ENCODE results near the gene PGM1.

PGM1 gene

DNA sequence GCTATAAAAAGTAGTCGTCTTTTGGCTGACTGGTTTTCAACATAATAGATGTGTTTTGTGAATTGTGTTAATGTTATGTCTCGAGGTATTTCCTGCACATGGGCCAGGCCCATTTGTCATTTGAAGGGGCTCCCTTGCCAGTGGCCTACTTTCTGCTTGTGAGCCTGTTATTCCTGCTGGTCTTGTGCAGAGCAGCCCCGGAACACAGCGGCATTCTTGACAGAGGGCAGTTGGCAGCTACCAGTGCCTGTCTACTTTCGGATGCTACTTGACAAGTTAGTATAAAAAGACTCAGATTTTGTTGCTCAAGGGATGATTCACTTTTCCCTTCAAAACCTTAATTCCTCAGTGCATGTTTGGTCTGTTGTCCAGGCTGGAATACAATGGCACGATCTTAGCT, 28.5 kb downstream of the PGM1 start:
- Histone ChIP-seq H3K36me3 (ENCODE audit: control insufficient read depth, insufficient read depth, low read length) (no peaks in the 10 kb centered on the region), H3K4me1 (ENCODE audit: control insufficient read depth, insufficient read depth, low read length) (peaks cover 9% of the 10 kb centered on the region)

DNA sequence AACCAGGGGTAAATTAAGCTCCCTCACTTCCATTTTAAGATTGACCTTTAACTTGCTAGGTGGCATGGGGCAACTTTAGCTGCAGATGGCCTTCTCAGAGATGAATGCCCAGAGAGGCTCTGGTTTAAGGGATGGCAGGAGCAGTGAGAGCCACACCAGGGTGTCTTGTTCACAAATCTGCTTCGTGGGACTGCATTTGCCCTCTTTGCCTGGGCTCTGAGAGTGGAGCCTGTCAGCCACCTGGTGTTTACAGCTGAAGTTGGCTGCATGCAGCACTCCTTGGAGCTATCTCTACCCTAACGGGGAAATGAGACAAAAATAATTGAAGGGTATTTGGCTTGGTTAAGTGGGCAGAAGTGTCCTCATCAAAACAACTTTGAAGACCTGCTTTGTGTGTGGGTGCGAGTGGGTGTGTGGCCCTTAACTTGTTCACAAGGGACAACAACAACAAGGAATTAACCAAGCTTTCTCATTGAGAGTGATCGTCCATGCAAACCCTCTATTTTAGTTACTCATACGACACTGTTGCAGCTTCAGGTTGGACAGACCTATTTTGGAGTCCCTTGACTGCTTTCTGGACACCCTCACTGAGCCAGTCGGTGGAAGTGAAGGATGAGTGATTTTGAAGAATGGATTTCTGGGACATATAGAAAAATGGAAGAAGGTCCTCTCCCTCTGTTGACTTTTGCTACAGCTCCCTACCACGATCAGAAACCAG, 29.8 kb downstream of the PGM1 start:
- Histone ChIP-seq H3K27me3 (ENCODE audit: control insufficient read depth, insufficient read depth, low read length) (no peaks in the 10 kb centered on the region), H3K9me3 (ENCODE audit: control insufficient read depth, insufficient read depth, low read length) (no peaks in the 10 kb centered on the region), H3K4me3 (ENCODE audit: low read depth, low read length) (no peak overlapping the region), H3K9ac (ENCODE audit: low read depth, low read length) (no peak overlapping the region), H3K4me1 (ENCODE audit: control insufficient read depth, insufficient read depth, low read length) (peaks cover 9% of the 10 kb centered on the region), H3K36me3 (ENCODE audit: control insufficient read depth, insufficient read depth, low read length) (no peaks in the 10 kb centered on the region)

More for the DNA sequence above, 28.5 kb downstream of the PGM1 start:
- H3K4me3 ChIP-seq (ENCODE audit: low read depth, low read length), result no peak overlapping the region
- no peak overlapping the region for H3K9ac ChIP-seq (ENCODE audit: low read depth, low read length)
- no peaks in the 10 kb centered on the region for H3K9me3 ChIP-seq (ENCODE audit: control insufficient read depth, insufficient read depth, low read length)
- no peaks in the 10 kb centered on the region for H3K27me3 ChIP-seq (ENCODE audit: control insufficient read depth, insufficient read depth, low read length)

DNA sequence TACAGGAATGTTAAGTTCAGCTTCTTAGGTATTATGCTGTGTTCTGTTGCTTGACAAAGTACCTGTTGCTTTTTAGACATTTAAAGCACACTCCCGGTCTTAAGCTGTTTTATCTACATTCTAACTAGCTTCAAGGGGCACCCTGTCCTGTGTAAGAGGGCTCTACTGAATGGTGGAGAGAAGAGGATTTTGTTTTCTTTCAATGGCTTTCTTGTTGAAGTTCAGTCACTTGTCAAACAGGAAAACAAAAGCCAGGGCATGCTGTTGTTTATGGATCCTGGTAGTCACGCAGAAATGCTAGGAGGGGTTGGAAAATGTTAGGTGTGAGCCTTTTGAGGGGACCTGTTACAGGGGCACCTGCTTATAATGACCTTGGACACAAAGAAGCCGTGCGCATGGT, 30.7 kb downstream of the PGM1 start:
- Histone ChIP-seq H3K36me3 (ENCODE audit: control insufficient read depth, insufficient read depth, low read length) (no peaks in the 10 kb centered on the region), H3K9me3 (ENCODE audit: control insufficient read depth, insufficient read depth, low read length) (no peaks in the 10 kb centered on the region), H3K27me3 (ENCODE audit: control insufficient read depth, insufficient read depth, low read length) (no peaks in the 10 kb centered on the region), H3K4me1 (ENCODE audit: control insufficient read depth, insufficient read depth, low read length) (peaks cover 9% of the 10 kb centered on the region), H3K9ac (ENCODE audit: low read depth, low read length) (no peak overlapping the region), H3K4me3 (ENCODE audit: low read depth, low read length) (no peak overlapping the region)

DNA sequence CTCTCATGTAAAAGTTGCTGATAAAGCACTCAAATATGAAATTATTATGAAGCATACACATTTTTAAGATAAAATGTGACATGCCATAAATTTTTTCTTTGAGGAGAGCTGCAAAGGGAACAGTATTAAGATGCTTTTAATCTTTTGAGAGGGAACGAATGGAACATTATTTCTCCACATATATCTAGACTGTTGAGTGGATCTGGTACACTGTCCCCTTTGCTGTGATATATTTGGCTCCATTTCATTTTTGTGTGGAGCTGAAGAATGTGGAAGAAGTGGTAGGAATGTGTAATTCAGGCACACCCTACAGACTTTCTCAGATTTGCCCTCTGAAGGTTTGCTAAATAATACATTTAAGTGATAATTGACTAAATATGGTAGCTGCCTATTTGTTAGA, 31.7 kb downstream of the PGM1 start:
- Histone ChIP-seq H3K27me3 (ENCODE audit: control insufficient read depth, insufficient read depth, low read length) (no peaks in the 10 kb centered on the region), H3K36me3 (ENCODE audit: control insufficient read depth, insufficient read depth, low read length) (no peaks in the 10 kb centered on the region), H3K9me3 (ENCODE audit: control insufficient read depth, insufficient read depth, low read length) (no peaks in the 10 kb centered on the region), H3K4me1 (ENCODE audit: control insufficient read depth, insufficient read depth, low read length) (peaks cover 9% of the 10 kb centered on the region), H3K9ac (ENCODE audit: low read depth, low read length) (no peak overlapping the region), H3K4me3 (ENCODE audit: low read depth, low read length) (no peak overlapping the region)

DNA sequence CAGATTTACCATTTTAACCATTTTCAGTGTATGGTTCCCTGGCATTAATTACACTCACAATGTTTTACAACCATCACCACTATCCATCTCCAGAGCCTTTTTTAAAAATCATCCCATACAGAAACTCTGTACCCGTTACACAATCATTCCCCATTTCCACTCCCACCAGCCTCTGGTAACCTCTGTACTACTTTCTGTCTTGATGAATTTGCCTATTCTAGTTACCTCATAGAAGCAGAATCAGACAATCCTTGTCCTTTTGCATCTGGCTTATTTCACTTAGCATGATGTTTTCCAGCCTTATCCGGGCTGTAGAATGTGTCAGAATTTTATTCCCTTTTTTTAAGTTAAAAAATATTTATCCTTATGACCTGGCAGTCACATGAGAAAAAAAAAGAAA, 33.0 kb downstream of the PGM1 start:
- no peak overlapping the region for H3K9ac ChIP-seq (ENCODE audit: low read depth, low read length)
- no peaks in the 10 kb centered on the region for H3K27me3 ChIP-seq (ENCODE audit: control insufficient read depth, insufficient read depth, low read length)
- H3K9me3 ChIP-seq (ENCODE audit: control insufficient read depth, insufficient read depth, low read length), result no peaks in the 10 kb centered on the region
- H3K36me3 ChIP-seq (ENCODE audit: control insufficient read depth, insufficient read depth, low read length), result peaks cover 3% of the 10 kb centered on the region
- no peak overlapping the region for H3K4me3 ChIP-seq (ENCODE audit: low read depth, low read length)
- H3K4me1 ChIP-seq (ENCODE audit: control insufficient read depth, insufficient read depth, low read length), result peaks cover 9% of the 10 kb centered on the region

DNA sequence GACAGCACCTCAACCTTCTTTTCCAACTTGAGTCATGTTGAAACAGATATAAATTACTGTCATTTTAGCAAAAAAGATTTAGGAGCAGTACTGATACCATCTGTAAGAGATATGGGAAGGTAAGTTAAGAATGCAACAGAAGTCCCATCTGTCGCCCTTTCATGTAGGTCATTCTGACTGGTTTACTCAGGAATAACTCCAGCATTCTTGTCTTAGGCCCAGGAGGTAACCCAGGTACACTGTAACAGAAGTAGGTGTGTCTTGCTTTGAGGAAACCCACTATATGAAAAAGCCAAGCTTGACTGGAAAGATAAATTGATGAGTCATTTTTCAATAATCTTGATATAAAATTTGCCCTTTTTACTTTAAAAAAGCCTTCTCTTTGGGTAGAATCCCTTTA, 35.4 kb downstream of the PGM1 start:
- Histone ChIP-seq H3K27me3 (ENCODE audit: control insufficient read depth, insufficient read depth, low read length) (no peaks in the 10 kb centered on the region), H3K4me3 (ENCODE audit: low read depth, low read length) (no peak overlapping the region), H3K4me1 (ENCODE audit: control insufficient read depth, insufficient read depth, low read length) (peaks cover 9% of the 10 kb centered on the region), H3K36me3 (ENCODE audit: control insufficient read depth, insufficient read depth, low read length) (peaks cover 7% of the 10 kb centered on the region), H3K9ac (ENCODE audit: low read depth, low read length) (no peak overlapping the region), H3K9me3 (ENCODE audit: control insufficient read depth, insufficient read depth, low read length) (no peaks in the 10 kb centered on the region)

DNA sequence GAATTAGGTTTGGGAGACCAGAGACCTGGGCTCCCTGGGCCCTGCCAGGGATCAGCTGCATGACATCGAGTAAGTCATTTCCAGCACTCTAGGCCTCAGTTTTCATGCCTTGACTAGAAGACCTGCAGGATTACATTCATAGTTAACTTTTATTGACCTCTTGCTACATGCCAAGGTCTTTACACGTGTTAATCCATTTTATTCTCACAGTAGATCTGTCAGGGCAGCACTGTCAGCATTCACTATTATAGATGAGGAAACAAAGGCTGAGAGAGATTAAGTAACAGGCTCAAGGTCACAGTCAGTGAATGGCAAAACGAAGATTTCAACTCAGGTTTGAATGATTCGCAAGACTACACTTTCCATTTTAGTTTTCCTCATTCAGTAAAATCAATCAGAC, 37.0 kb downstream of the PGM1 start:
- Histone ChIP-seq H3K4me1 (ENCODE audit: control insufficient read depth, insufficient read depth, low read length) (no peaks in the 10 kb centered on the region), H3K36me3 (ENCODE audit: control insufficient read depth, insufficient read depth, low read length) (peaks cover 7% of the 10 kb centered on the region), H3K4me3 (ENCODE audit: low read depth, low read length) (no peak overlapping the region), H3K9me3 (ENCODE audit: control insufficient read depth, insufficient read depth, low read length) (no peaks in the 10 kb centered on the region), H3K27me3 (ENCODE audit: control insufficient read depth, insufficient read depth, low read length) (no peaks in the 10 kb centered on the region), H3K9ac (ENCODE audit: low read depth, low read length) (no peak overlapping the region)

DNA sequence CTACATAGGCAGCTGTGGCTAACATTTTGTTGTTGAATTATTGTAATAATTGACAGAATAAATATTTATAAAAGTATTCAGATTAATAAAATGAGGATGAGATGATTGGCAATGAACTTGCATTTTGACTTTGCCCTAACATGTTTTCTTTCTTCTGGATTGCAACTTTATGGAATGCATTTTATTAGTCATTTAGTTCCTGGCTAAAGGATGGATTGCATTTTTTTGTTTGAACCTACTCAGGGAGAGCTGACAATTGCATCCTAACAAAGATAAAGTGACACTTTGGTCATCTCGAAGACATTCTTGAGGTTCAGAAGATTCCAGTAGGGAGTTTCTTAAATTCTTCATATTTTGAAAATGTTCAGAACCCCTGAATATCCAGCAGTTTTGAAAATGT, 37.5 kb downstream of the PGM1 start:
- Histone ChIP-seq H3K9ac (ENCODE audit: low read depth, low read length) (no peak overlapping the region), H3K4me1 (ENCODE audit: control insufficient read depth, insufficient read depth, low read length) (no peaks in the 10 kb centered on the region), H3K4me3 (ENCODE audit: low read depth, low read length) (no peak overlapping the region), H3K36me3 (ENCODE audit: control insufficient read depth, insufficient read depth, low read length) (peaks cover 7% of the 10 kb centered on the region), H3K9me3 (ENCODE audit: control insufficient read depth, insufficient read depth, low read length) (no peaks in the 10 kb centered on the region), H3K27me3 (ENCODE audit: control insufficient read depth, insufficient read depth, low read length) (no peaks in the 10 kb centered on the region)

DNA sequence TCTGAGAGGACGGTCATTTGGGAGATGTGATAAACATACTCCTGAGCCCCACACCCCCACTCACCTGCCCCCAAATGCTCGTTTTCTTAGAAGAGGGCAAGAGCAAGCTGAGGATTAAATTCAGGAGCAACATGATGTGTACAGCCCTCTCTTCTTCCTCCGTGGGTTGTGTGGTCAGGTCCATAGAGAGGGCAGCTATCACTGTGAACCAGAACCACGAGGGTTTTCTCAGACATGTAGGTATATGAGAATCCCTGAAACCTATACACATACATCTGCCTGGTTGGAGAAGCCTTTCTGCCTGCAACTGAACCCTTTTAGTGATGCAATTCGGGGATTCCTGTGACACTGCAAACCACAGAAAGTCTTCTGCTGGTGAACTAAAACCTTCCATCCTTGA, 38.9 kb downstream of the PGM1 start:
- Histone ChIP-seq H3K27me3 (ENCODE audit: control insufficient read depth, insufficient read depth, low read length) (no peaks in the 10 kb centered on the region), H3K9me3 (ENCODE audit: control insufficient read depth, insufficient read depth, low read length) (no peaks in the 10 kb centered on the region), H3K4me1 (ENCODE audit: control insufficient read depth, insufficient read depth, low read length) (no peaks in the 10 kb centered on the region), H3K36me3 (ENCODE audit: control insufficient read depth, insufficient read depth, low read length) (peaks cover 7% of the 10 kb centered on the region), H3K9ac (ENCODE audit: low read depth, low read length) (no peak overlapping the region), H3K4me3 (ENCODE audit: low read depth, low read length) (no peak overlapping the region)

DNA sequence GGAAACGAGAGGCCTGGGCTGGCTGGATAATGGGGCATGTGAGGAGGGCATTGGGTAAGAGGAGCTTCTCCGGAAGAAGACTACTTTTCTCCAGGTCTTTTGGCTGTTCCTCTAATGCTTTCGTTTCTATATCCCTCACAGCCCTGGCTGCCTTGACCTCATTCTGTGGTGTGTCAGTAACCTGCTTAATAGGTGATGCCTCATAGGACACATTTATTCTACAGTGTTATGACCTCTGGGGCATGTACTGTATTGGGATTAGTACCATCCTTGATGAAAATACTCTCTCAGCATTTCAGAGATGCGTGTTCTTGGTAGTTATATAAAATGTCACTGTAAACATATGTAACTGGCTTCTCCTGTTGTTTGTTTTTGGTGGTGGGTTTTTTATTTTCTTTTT, 40.1 kb downstream of the PGM1 start:
- no peak overlapping the region for H3K9ac ChIP-seq (ENCODE audit: low read depth, low read length)
- H3K27me3 ChIP-seq (ENCODE audit: control insufficient read depth, insufficient read depth, low read length), result no peaks in the 10 kb centered on the region
- H3K4me1 ChIP-seq (ENCODE audit: control insufficient read depth, insufficient read depth, low read length), result no peaks in the 10 kb centered on the region
- no peaks in the 10 kb centered on the region for H3K9me3 ChIP-seq (ENCODE audit: control insufficient read depth, insufficient read depth, low read length)
- no peak overlapping the region for H3K4me3 ChIP-seq (ENCODE audit: low read depth, low read length)
- H3K36me3 ChIP-seq (ENCODE audit: control insufficient read depth, insufficient read depth, low read length), result peaks cover 7% of the 10 kb centered on the region

DNA sequence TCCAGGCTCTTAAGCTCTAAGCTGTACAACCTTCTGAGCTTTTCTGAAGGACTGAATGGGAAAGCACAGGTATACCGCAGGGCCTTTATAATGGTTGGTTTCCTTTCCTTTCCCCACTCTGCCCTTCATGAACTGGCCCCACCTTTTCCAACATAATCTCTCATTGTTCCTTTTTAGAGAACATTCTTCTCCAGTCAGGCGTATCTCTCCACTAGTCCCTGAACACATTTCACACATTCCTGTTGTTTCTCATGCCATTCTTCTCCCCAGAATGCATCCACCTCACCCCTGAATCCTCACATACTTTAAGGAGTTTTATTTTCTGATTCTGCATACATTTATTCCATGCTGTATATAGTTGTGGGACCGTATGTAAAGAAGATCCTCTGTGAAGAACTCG, 41.3 kb downstream of the PGM1 start:
- no peak overlapping the region for H3K4me3 ChIP-seq (ENCODE audit: low read depth, low read length)
- H3K27me3 ChIP-seq (ENCODE audit: control insufficient read depth, insufficient read depth, low read length), result no peaks in the 10 kb centered on the region
- H3K9me3 ChIP-seq (ENCODE audit: control insufficient read depth, insufficient read depth, low read length), result no peaks in the 10 kb centered on the region
- no peak overlapping the region for H3K9ac ChIP-seq (ENCODE audit: low read depth, low read length)
- peaks cover 7% of the 10 kb centered on the region for H3K36me3 ChIP-seq (ENCODE audit: control insufficient read depth, insufficient read depth, low read length)
- no peaks in the 10 kb centered on the region for H3K4me1 ChIP-seq (ENCODE audit: control insufficient read depth, insufficient read depth, low read length)

DNA sequence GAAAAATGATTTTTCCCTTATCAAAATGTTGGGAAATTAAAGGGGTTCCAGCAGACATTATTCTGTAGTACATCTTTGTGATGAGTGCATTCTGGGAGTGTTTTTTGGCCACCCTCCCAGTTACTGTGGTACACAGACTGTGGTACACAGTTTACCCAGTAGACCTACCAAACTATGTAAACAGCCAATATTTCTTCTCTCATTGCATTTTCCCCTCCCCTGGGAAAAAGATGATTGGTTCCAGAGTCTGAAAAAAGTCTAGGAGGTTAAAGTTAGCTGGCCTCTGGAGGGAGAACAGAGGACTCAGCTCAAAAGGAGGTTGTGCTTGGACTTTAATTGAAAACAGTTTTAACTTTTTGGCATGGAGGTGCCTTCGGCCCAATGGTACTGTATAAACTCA, 42.5 kb downstream of the PGM1 start:
- H3K9me3 ChIP-seq (ENCODE audit: control insufficient read depth, insufficient read depth, low read length), result no peaks in the 10 kb centered on the region

More for the DNA sequence above, 42.5 kb downstream of the PGM1 start:
- Histone ChIP-seq H3K27me3 (ENCODE audit: control insufficient read depth, insufficient read depth, low read length) (no peaks in the 10 kb centered on the region), H3K4me1 (ENCODE audit: control insufficient read depth, insufficient read depth, low read length) (no peaks in the 10 kb centered on the region), H3K9ac (ENCODE audit: low read depth, low read length) (no peak overlapping the region), H3K36me3 (ENCODE audit: control insufficient read depth, insufficient read depth, low read length) (peaks cover 7% of the 10 kb centered on the region), H3K4me3 (ENCODE audit: low read depth, low read length) (no peak overlapping the region)

All from iPS-15b (cell line).